ENCODE results near the gene AMMECR1L. TPM values are rescaled to one million over a fixed set of nuclear protein-coding genes. Genes with fewer than 3 reads are reported as not detected.
"Not testable (repeated sequence)": the region's sequence is repeated elsewhere in the genome, so short reads cannot be mapped to it uniquely, and the experiment has no call there.

Gene AMMECR1L
- polyA plus RNA-seq, 1 donor from 2014 or later, result 19.5 TPM

DNA sequence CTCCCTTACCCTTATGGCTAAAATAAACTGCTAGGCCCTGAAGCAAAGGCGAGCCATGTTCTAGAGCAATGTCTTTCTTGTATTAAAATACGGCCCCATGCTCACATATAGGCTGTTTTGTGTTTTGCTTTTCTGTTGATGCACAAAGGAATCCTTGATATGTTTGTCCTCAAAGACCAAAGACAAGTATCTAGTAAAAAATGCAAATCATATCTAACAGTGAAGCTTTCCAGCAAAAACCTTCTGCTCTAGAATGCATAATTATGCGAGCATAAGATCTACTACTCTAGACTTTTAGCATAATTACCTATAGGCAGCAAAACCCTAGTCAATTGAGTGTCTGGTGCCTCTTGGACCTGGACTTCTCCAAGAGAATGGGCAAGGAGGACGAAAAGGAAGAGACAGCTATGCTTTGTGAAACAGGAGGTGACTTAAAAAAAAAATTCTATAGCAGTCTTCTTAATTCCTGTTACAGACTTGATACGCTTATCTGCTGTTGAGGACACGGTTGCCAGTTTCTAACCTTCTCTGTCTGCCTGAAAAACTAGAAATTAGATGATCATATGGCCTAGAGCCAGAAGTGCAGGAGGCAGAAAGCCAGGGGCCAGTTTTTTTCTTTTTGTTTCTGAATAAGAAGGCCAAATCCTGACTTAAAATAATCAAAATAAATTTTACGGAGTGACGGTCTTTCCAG lies 1.5 kb upstream of the AMMECR1L start:
- H2AFZ ChIP-seq (ENCODE audit: low read depth, low read length), result peak overlapping the region; percentile 33
- H3K9ac ChIP-seq (ENCODE audit: low read length), result peak overlapping the region; percentile 76
- peak overlapping the region; percentile 77 for H3K27ac ChIP-seq (ENCODE audit: low read length)
- H3K27me3 ChIP-seq (ENCODE audit: insufficient read depth, low read depth, low read length), result no peaks in the 10 kb centered on the region
- H3K4me2 ChIP-seq (ENCODE audit: low read length), result peak overlapping the region; percentile 95
- peaks cover 35% of the 10 kb centered on the region for H3K79me2 ChIP-seq (replicated peaks; ENCODE audit: insufficient read depth, low read length)
- peak overlapping the region; percentile 64 for H3K4me3 ChIP-seq (ENCODE audit: low read length)
- no peaks in the 10 kb centered on the region for H3K36me3 ChIP-seq (ENCODE audit: insufficient read depth, low read length)
- H4K20me1 ChIP-seq (ENCODE audit: insufficient read depth), result no peaks in the 10 kb centered on the region
- TF ChIP-seq, protein P1, sequence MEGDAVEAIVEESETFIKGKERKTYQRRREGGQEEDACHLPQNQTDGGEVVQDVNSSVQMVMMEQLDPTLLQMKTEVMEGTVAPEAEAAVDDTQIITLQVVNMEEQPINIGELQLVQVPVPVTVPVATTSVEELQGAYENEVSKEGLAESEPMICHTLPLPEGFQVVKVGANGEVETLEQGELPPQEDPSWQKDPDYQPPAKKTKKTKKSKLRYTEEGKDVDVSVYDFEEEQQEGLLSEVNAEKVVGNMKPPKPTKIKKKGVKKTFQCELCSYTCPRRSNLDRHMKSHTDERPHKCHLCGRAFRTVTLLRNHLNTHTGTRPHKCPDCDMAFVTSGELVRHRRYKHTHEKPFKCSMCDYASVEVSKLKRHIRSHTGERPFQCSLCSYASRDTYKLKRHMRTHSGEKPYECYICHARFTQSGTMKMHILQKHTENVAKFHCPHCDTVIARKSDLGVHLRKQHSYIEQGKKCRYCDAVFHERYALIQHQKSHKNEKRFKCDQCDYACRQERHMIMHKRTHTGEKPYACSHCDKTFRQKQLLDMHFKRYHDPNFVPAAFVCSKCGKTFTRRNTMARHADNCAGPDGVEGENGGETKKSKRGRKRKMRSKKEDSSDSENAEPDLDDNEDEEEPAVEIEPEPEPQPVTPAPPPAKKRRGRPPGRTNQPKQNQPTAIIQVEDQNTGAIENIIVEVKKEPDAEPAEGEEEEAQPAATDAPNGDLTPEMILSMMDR (IDR thresholded peaks at IDR 0.05; ENCODE audit: poor library complexity, severe bottlenecking), result no peak
- no peak for TF ChIP-seq SMC3 (conservative IDR thresholded peaks at IDR 0.05; ENCODE audit: poor library complexity)
- no peak for TF ChIP-seq POLR2AphosphoS5 (IDR thresholded peaks at IDR 0.05)
- TF ChIP-seq RAD21 (conservative IDR thresholded peaks at IDR 0.05), result no peak
- no peak for TF ChIP-seq EZH2 (IDR thresholded peaks at IDR 0.05; ENCODE audit: borderline replicate concordance, insufficient read depth, low read length, poor library complexity, severe bottlenecking)
- no peak for TF ChIP-seq TAF1 (IDR thresholded peaks at IDR 0.05; ENCODE audit: low read depth)
- no peak for TF ChIP-seq MXI1 (conservative IDR thresholded peaks at IDR 0.05; ENCODE audit: poor library complexity, severe bottlenecking)
- no peak for TF ChIP-seq EP300 (conservative IDR thresholded peaks at IDR 0.05; ENCODE audit: poor library complexity, severe bottlenecking)
- TF ChIP-seq REST (IDR thresholded peaks at IDR 0.05; ENCODE audit: borderline replicate concordance), result no peak
- H3K9me2 ChIP-seq (ENCODE audit: insufficient read depth, low read length), result no peaks in the 10 kb centered on the region
- no peaks in the 10 kb centered on the region for H3K9me3 ChIP-seq (ENCODE audit: low read length)
- H3F3A ChIP-seq (ENCODE audit: insufficient read depth, low read length, poor library complexity, severe bottlenecking), result peaks cover 2% of the 10 kb centered on the region

- not testable (repeated sequence) for H3K9me3 ChIP-seq (ENCODE audit: low read length); H3K9me2 ChIP-seq (ENCODE audit: insufficient read depth, low read length); H3K27me3 ChIP-seq (ENCODE audit: insufficient read depth, low read depth, low read length); H3K4me2 ChIP-seq (ENCODE audit: low read length); H4K20me1 ChIP-seq (ENCODE audit: insufficient read depth); H3F3A ChIP-seq (ENCODE audit: insufficient read depth, low read length, poor library complexity, severe bottlenecking); H3K36me3 ChIP-seq (ENCODE audit: insufficient read depth, low read length)
- Histone ChIP-seq H3K79me2 (replicated peaks; ENCODE audit: insufficient read depth, low read length) (peaks cover 42% of the 10 kb centered on the region), H3K9ac (ENCODE audit: low read length) (peak overlapping the region; percentile 76), H3K27ac (ENCODE audit: low read length) (peak overlapping the region; percentile 78), H2AFZ (ENCODE audit: low read depth, low read length) (peak overlapping the region; percentile 14), H3K4me3 (ENCODE audit: low read length) (peak overlapping the region; percentile 64)
- peak; percentile 12 for TF ChIP-seq MXI1 (conservative IDR thresholded peaks at IDR 0.05; ENCODE audit: poor library complexity, severe bottlenecking)
Measured at GRCh38 chr2:127886593-127886935, 808 bp upstream of the AMMECR1L start.

DNA sequence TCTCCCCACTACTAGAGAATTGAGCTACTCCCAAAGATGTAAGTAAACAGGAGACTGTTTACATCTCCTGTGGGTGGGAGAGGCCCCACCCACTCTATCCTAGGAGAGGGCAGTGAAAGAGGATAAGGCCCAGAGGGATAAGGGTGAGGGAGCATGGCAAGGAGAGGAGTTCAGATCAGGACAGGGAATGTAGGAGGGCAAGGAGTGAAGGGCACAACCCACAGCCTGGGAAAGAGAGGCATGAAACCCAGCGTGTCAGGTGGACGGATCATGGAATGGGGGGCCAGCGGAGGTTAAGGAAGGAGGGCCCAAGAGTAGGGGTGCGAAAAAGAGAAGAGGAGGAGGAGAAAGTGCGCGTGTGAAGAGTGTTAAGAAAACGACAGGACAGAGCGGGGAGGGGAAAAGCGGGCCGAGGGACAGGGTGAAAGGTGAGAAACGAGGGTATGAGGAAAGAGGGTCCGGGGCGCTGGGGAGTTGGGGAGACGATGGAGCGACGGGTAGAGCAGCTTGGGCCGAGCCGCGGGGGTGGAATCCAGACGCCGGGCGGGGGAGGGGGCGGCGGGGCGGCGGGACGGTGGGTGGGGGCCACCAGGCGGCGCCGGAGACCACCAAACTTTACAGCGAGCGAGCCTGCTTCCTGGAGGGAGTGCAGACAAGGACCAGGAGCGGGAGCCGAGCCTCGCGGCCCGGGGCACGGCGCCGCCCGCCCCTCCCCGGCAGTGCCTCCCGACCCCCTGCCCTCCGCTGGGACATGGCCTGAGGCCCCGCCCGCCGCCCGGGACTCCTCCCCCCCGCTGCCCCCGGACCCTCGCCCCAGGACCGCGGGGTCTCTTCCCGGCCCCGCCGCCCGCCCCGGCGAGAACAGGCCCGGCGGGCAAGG lies 655 bp downstream of the AMMECR1L start:
- not testable (repeated sequence) for H2AFZ ChIP-seq (ENCODE audit: low read depth, low read length); H3F3A ChIP-seq (ENCODE audit: insufficient read depth, low read length, poor library complexity, severe bottlenecking); H3K9me3 ChIP-seq (ENCODE audit: low read length); H4K20me1 ChIP-seq (ENCODE audit: insufficient read depth); H3K27ac ChIP-seq (ENCODE audit: low read length); H3K36me3 ChIP-seq (ENCODE audit: insufficient read depth, low read length); H3K9me2 ChIP-seq (ENCODE audit: insufficient read depth, low read length); H3K27me3 ChIP-seq (ENCODE audit: insufficient read depth, low read depth, low read length)
- H3K4me3 ChIP-seq (ENCODE audit: low read length), result peak overlapping the region; percentile 67
- H3K9ac ChIP-seq (ENCODE audit: low read length), result peak overlapping the region; percentile 61
- H3K79me2 ChIP-seq (replicated peaks; ENCODE audit: insufficient read depth, low read length), result peaks cover 47% of the 10 kb centered on the region
- H3K4me2 ChIP-seq (ENCODE audit: low read length), result peak overlapping the region; percentile 94
